OCI-LY1 (cell line): ENCODE data around the gene TBX15.

ENCODE experiments used
- H2AFZ ChIP-seq: fragments of 200-600 bp; sonication (generic), shearing (Covaris generic); 2 replicates; pipeline ENCODE4 v1.6.0; 2014; ENCODE audit warnings: antibody characterized with exemption, mild to moderate bottlenecking, low read length
- H3F3A ChIP-seq: fragments of 200-600 bp; sonication (generic), shearing (Covaris generic); 2 replicates; pipeline ENCODE4 v1.6.0; 2014; ENCODE audit warnings: mild to moderate bottlenecking, antibody characterized with exemption, low read length, moderate library complexity; ENCODE audit not compliant: insufficient read depth
- H3K27ac ChIP-seq: fragments of 200-600 bp; sonication (generic); 2 replicates; pipeline ENCODE4 v1.5.1; 2014; ENCODE audit warnings: low read length, mixed run types, mild to moderate bottlenecking, low read depth; ENCODE audit not compliant: poor library complexity, severe bottlenecking
- H3K27me3 ChIP-seq: fragments of 200-600 bp; sonication (generic); 2 replicates; pipeline ENCODE4 v1.6.0; 2014; ENCODE audit warnings: antibody characterized with exemption, mild to moderate bottlenecking, low read length, moderate library complexity; ENCODE audit not compliant: insufficient read depth
- H3K36me3 ChIP-seq: fragments of 200-600 bp; sonication (generic); 2 replicates; pipeline ENCODE4 v1.6.1; 2014; ENCODE audit warnings: mild to moderate bottlenecking, antibody characterized with exemption, low read length, moderate library complexity, mixed read lengths; ENCODE audit not compliant: insufficient read depth
- H3K4me1 ChIP-seq: fragments of 200-600 bp; sonication (generic); 2 replicates; pipeline ENCODE4 v1.5.1; 2014; ENCODE audit warnings: mild to moderate bottlenecking, low read length, moderate library complexity; ENCODE audit not compliant: insufficient read depth, severe bottlenecking
- H3K4me2 ChIP-seq: fragments of 200-600 bp; sonication (generic), shearing (Covaris generic); 2 replicates; pipeline ENCODE4 v1.6.1; 2014; ENCODE audit warnings: low read length
- H3K4me3 ChIP-seq: fragments of 200-600 bp; sonication (generic); 2 replicates; pipeline ENCODE4 v1.5.1; 2014; ENCODE audit warnings: low read length, low read depth, mild to moderate bottlenecking, mixed read lengths; ENCODE audit not compliant: poor library complexity, severe bottlenecking
- H3K79me2 ChIP-seq: fragments of 200-600 bp; shearing (Covaris generic); 2 replicates; pipeline ENCODE4 v1.6.1; 2016; ENCODE audit warnings: mixed run types, low read length, mixed read lengths; ENCODE audit not compliant: insufficient read depth
- H3K9ac ChIP-seq: fragments of 200-600 bp; sonication (generic), shearing (Covaris generic); 2 replicates; pipeline ENCODE4 v1.6.1; 2014; ENCODE audit warnings: mild to moderate bottlenecking, low read length, mixed read lengths
- H3K9me2 ChIP-seq: fragments of 200-600 bp; sonication (generic), shearing (Covaris generic); 2 replicates; pipeline ENCODE4 v1.6.1; 2014; ENCODE audit warnings: low read depth, mild to moderate bottlenecking, low read length, mixed read lengths
- H3K9me3 ChIP-seq: fragments of 200-600 bp; shearing (Covaris generic); 2 replicates; pipeline ENCODE4 v1.6.1; 2014; ENCODE audit warnings: low read length, mixed read lengths
- H4K20me1 ChIP-seq: fragments of 200-600 bp; sonication (generic), shearing (Covaris generic); 2 replicates; pipeline ENCODE4 v1.6.0; 2016; ENCODE audit warnings: mild to moderate bottlenecking, low read length; ENCODE audit not compliant: insufficient read depth
- EZH2 ChIP-seq: fragments of 200-600 bp; sonication (generic), shearing (Covaris generic); IDR thresholded peaks from 2 replicates; pipeline ENCODE4 v1.8.0; 2017; ENCODE audit warnings: borderline replicate concordance, mixed run types, mild to moderate bottlenecking, antibody characterized with exemption, low read length, moderate library complexity, mixed read lengths
- TF ChIP-seq, protein P1 (sequence below): fragments of 200-600 bp; sonication (generic), shearing (Covaris generic); IDR thresholded peaks from 2 replicates; pipeline ENCODE4 v1.5.1; 2017; ENCODE audit warnings: mild to moderate bottlenecking, antibody characterized with exemption, low read length, moderate library complexity, mixed read lengths

TBX15 gene

DNA sequence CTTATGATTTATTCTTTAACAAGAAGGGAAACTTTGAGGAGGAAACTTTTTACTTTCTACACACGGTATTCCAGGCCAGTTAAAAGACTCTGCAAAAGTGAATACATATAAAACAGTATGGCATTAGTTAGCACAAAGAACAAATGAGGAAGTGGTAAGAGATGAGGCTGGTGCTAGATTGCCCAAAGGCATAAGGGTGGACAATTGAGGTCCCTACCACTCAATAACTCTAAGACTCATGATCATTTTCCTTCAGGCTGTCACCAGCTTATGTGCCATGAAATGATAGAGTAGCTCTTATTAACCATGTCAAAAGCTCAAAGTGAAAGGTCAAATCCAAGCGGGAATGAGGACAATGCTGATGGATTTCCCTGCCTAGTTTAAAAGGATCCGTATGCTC is 124.5 kb downstream of the TBX15 start:
- no peak for TF ChIP-seq EZH2
- TF ChIP-seq, protein P1, sequence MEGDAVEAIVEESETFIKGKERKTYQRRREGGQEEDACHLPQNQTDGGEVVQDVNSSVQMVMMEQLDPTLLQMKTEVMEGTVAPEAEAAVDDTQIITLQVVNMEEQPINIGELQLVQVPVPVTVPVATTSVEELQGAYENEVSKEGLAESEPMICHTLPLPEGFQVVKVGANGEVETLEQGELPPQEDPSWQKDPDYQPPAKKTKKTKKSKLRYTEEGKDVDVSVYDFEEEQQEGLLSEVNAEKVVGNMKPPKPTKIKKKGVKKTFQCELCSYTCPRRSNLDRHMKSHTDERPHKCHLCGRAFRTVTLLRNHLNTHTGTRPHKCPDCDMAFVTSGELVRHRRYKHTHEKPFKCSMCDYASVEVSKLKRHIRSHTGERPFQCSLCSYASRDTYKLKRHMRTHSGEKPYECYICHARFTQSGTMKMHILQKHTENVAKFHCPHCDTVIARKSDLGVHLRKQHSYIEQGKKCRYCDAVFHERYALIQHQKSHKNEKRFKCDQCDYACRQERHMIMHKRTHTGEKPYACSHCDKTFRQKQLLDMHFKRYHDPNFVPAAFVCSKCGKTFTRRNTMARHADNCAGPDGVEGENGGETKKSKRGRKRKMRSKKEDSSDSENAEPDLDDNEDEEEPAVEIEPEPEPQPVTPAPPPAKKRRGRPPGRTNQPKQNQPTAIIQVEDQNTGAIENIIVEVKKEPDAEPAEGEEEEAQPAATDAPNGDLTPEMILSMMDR: no peak
- H3K9me2 ChIP-seq: no peaks in the 10 kb centered on the region
- no peaks in the 10 kb centered on the region for H3K36me3 ChIP-seq

GRCh38 chr1:118862755-118863154 is 125.4 kb downstream of the TBX15 start:
- no peaks in the 10 kb centered on the region for H3K79me2 ChIP-seq
- H4K20me1 ChIP-seq: no peaks in the 10 kb centered on the region
- no peak overlapping the region for H3K27ac ChIP-seq
- no peaks in the 10 kb centered on the region for H3K9me3 ChIP-seq
- H3K9ac ChIP-seq: no peak overlapping the region
- H2AFZ ChIP-seq: no peak overlapping the region
- no peak for TF ChIP-seq EZH2
- TF ChIP-seq, protein P1: no peak
- H3K4me2 ChIP-seq: no peak overlapping the region
- no peaks in the 10 kb centered on the region for H3K36me3 ChIP-seq
- H3K4me1 ChIP-seq: no peaks in the 10 kb centered on the region
- H3K4me3 ChIP-seq: no peak overlapping the region
- H3F3A ChIP-seq: no peaks in the 10 kb centered on the region
- H3K9me2 ChIP-seq: no peaks in the 10 kb centered on the region
- H3K27me3 ChIP-seq: no peaks in the 10 kb centered on the region

More for the DNA sequence above, 124.5 kb downstream of the TBX15 start:
- H3K79me2 ChIP-seq: no peaks in the 10 kb centered on the region
- H2AFZ ChIP-seq: no peak overlapping the region
- H3K9ac ChIP-seq: no peak overlapping the region
- no peaks in the 10 kb centered on the region for H4K20me1 ChIP-seq
- no peaks in the 10 kb centered on the region for H3F3A ChIP-seq
- H3K4me2 ChIP-seq: no peak overlapping the region
- H3K27me3 ChIP-seq: no peaks in the 10 kb centered on the region
- H3K4me1 ChIP-seq: no peaks in the 10 kb centered on the region
- no peaks in the 10 kb centered on the region for H3K9me3 ChIP-seq
- no peak overlapping the region for H3K27ac ChIP-seq
- H3K4me3 ChIP-seq: no peak overlapping the region

GRCh38 chr1:118861216-118861615 is 126.9 kb downstream of the TBX15 start:
- TF ChIP-seq EZH2: no peak
- TF ChIP-seq, protein P1: no peak
- H3K27me3 ChIP-seq: no peaks in the 10 kb centered on the region

More at GRCh38 chr1:118861216-118861615, 126.9 kb downstream of the TBX15 start:
- no peaks in the 10 kb centered on the region for H3K9me2 ChIP-seq
- H2AFZ ChIP-seq: no peak overlapping the region
- no peak overlapping the region for H3K27ac ChIP-seq
- no peaks in the 10 kb centered on the region for H3K4me1 ChIP-seq
- no peaks in the 10 kb centered on the region for H3K9me3 ChIP-seq
- no peak overlapping the region for H3K4me3 ChIP-seq
- H3K79me2 ChIP-seq: no peaks in the 10 kb centered on the region
- no peaks in the 10 kb centered on the region for H4K20me1 ChIP-seq
- H3K36me3 ChIP-seq: no peaks in the 10 kb centered on the region
- H3K9ac ChIP-seq: no peak overlapping the region
- H3F3A ChIP-seq: no peaks in the 10 kb centered on the region
- H3K4me2 ChIP-seq: no peak overlapping the region
